K562 (cell line): ENCODE results near the gene SLMAP. TPM values are rescaled to one million over a fixed set of nuclear protein-coding genes. Genes with fewer than 3 reads are reported as not detected.

Experiments
- ATAC-seq: fragments of 200-7000 bp; cut with Tn5 transposase; 3 replicates; pipeline ENCODE4 v1.9.1; 2020; ENCODE audit warnings: moderate library complexity
- BruUV-seq: library from RNA; stranded (reverse); fragments of 400-500 nt; replicated peaks from 2 replicates; lab custom pipeline; 2021; lab: Mats Ljungman, UMichigan
- CTCF ChIA-PET: fragments of 300-600 bp; formaldehyde crosslinking; extraction: SDS; loops from one replicate; lab custom pipeline; 2021; ENCODE audit warnings: low intra/inter-chr PET ratio; lab: Yijun Ruan, JAX
- POLR2A ChIA-PET: fragments of 300-600, 350-650 bp; sonication (Branson Sonifier 250); formaldehyde crosslinking; extraction: SDS; loops from one replicate; lab custom pipeline; 2021; ENCODE audit warnings: antibody characterized with exemption, inconsistent platforms; lab: Yijun Ruan, JAX
- DNase-seq, 4 experiments: peaks; one replicate each; pipeline versions ENCODE4 v3.0.0 to v3.0.0-alpha.2; 2011 to 2018; ENCODE audit warnings: low spot score in 3 of 4, mixed read lengths in 3 of 4; ENCODE audit errors: extremely low read depth in 1 of 4
- FAIRE-seq: peaks from 2 replicates; lab custom pipeline; 2011; peaks lifted over from hg19 to GRCh38; lab: Jason Lieb, UNC
- H2AFZ ChIP-seq: 2 replicates; pipeline ENCODE4 v1.6.0; 2011; ENCODE audit warnings: low read depth, low read length, control low read depth, inconsistent platforms
- H3K27ac ChIP-seq: fragments of 200-600 bp; 3 replicates; pipeline ENCODE4 v1.8.0; 2011; ENCODE audit warnings: low read depth, mild to moderate bottlenecking, control low read depth, inconsistent platforms, low read length, moderate library complexity, mixed read lengths; ENCODE audit errors: extremely low read depth
- H3K27me3 ChIP-seq, 2 experiments: fragments of 300-600 bp in 1 of 2; 2 replicates in 1 of 2; 3 replicates in 1 of 2; pipeline versions ENCODE4 v1.6.0 to v1.8.0; 2011; ENCODE audit warnings: inconsistent platforms in 2 of 2, low read length in 2 of 2, mild to moderate bottlenecking in 1 of 2, mixed read lengths in 1 of 2, moderate library complexity in 1 of 2; ENCODE audit not compliant: control insufficient read depth in 2 of 2, insufficient read depth in 2 of 2
- H3K36me3 ChIP-seq: fragments of 300-600 bp; 3 replicates; pipeline ENCODE4 v1.8.0; 2011; ENCODE audit warnings: mild to moderate bottlenecking, low read length, inconsistent platforms; ENCODE audit not compliant: control insufficient read depth, insufficient read depth
- H3K4me1 ChIP-seq, 2 experiments: fragments of 200-600 bp in 1 of 2; replicated peaks in 1 of 2; 2 replicates in 1 of 2; 3 replicates in 1 of 2; pipeline versions ENCODE4 v1.5.1 to v1.8.0; 2011; ENCODE audit warnings: inconsistent platforms in 2 of 2, low read length in 2 of 2, mild to moderate bottlenecking in 1 of 2, mixed read lengths in 1 of 2, moderate library complexity in 1 of 2; ENCODE audit not compliant: control insufficient read depth in 2 of 2, insufficient read depth in 2 of 2
- H3K4me2 ChIP-seq: 2 replicates; pipeline ENCODE4 v1.6.1; 2011; ENCODE audit warnings: low read length, control low read depth, inconsistent platforms, mixed read lengths; ENCODE audit not compliant: insufficient read depth
- H3K4me3 ChIP-seq: fragments of 200-600 bp; sonication (generic), shearing (Covaris generic); 2 replicates; pipeline ENCODE4 v1.5.1; 2016; ENCODE audit warnings: control low read depth, inconsistent platforms
- H3K79me2 ChIP-seq: fragments of 200-600 bp; 3 replicates; pipeline ENCODE4 v1.8.0; 2011; ENCODE audit warnings: low read length, inconsistent platforms; ENCODE audit not compliant: control insufficient read depth, insufficient read depth
- H3K9ac ChIP-seq, 2 experiments: 2 replicates each; pipeline versions ENCODE4 v1.6.0 to v1.6.1; 2011; ENCODE audit warnings: low read depth in 2 of 2, low read length in 2 of 2, control low read depth in 1 of 2, inconsistent platforms in 1 of 2, mild to moderate bottlenecking in 1 of 2, mixed read lengths in 1 of 2; ENCODE audit not compliant: insufficient read depth in 1 of 2
- H3K9me1 ChIP-seq: one replicate; pipeline ENCODE4 v1.6.0; 2011; ENCODE audit warnings: inconsistent platforms, mild to moderate bottlenecking, low read length, moderate library complexity; ENCODE audit not compliant: control insufficient read depth, insufficient read depth
- H3K9me3 ChIP-seq: replicated peaks from 2 replicates; pipeline ENCODE4 v1.5.1; 2011; ENCODE audit warnings: low read depth, low read length, inconsistent platforms; ENCODE audit not compliant: control insufficient read depth, insufficient read depth
- H4K20me1 ChIP-seq: replicated peaks from 2 replicates; pipeline ENCODE4 v1.6.1; 2011; ENCODE audit warnings: low read length, inconsistent platforms, mixed read lengths; ENCODE audit not compliant: control insufficient read depth, insufficient read depth
- CREM ChIP-seq: IDR thresholded peaks from 2 replicates; pipeline ENCODE4 v1.6.1; 2014; ENCODE audit warnings: antibody characterized with exemption, low read depth
- KLF1 ChIP-seq: fragments of 450-650 bp; IDR thresholded peaks from 2 replicates; pipeline ENCODE4 v1.6.1; 2016; ENCODE audit warnings: missing genetic modification characterization, missing compliant biosample characterization
- PTTG1 ChIP-seq: fragments of 450-650 bp; IDR thresholded peaks from 2 replicates; pipeline ENCODE4 v1.6.1; 2016; ENCODE audit warnings: low read depth, mild to moderate bottlenecking, missing genetic modification characterization, missing compliant biosample characterization
- ZNF274 ChIP-seq: IDR thresholded peaks from 2 replicates; pipeline ENCODE4 v1.6.1; 2011; ENCODE audit warnings: low read depth, mild to moderate bottlenecking, low read length, moderate library complexity, borderline replicate concordance
- WGBS: fragments of 100-300 bp; shearing (Covaris generic); methylation state at CpG from one replicate; pipeline ENCODE4 v1.1.6; 2016; ENCODE audit warnings: low coverage, mixed read lengths; ENCODE audit not compliant: insufficient coverage; ENCODE audit errors: missing lambda C conversion rate; 5-methylcytosine and 5-hydroxymethylcytosine counted together
- in situ Hi-C: fragments of 300-500 bp; cut with MboI; formaldehyde crosslinking; loops from 4 replicates; pipeline ENCODE4 v1.15.0; 2018; ENCODE audit warnings: inconsistent platforms, mixed read lengths
- intact Hi-C: fragments of 100-400 bp; cut with micrococcal nuclease; formaldehyde crosslinking; loops from 2 replicates; pipeline ENCODE4 v1.14.2; 2022
- polyA plus RNA-seq, 8 experiments: library from polyadenylated mRNA; depleted of rRNA in 4 of 8; stranded (reverse) in 5 of 8; unstranded in 3 of 8; fragments of >200 nt; fragmentation: Nextera tagmentation in 2 of 8; fragmentation: Illumina TruSeq in 1 of 8; extraction: Ambion mirVana in 2 of 8; extraction: Trizol in 1 of 8; gene quantifications; 2 replicates each; pipeline versions ENCODE4 v1.2.1 to v1.2.3, GENCODE V29; 2011 to 2014; ENCODE audit warnings: inconsistent platforms in 1 of 8, missing spikeins in 1 of 8
- total RNA-seq, 7 experiments: library from RNA; depleted of rRNA in 6 of 7; stranded (reverse); fragments of >200 nt in 6 of 7; fragmentation: Illumina TruSeq in 2 of 7; extraction: Trizol in 2 of 7; gene quantifications; 2 replicates each; pipeline versions ENCODE4 v1.2.1 to v1.2.3, GENCODE V29; 2011 to 2021; ENCODE audit warnings: low replicate concordance in 1 of 7
- TF ChIP-seq, protein P1 (sequence below): sonication (generic); formaldehyde crosslinking; IDR thresholded peaks from 2 replicates; pipeline ENCODE4 v1.8.0; 2023; ENCODE audit warnings: mild to moderate bottlenecking, missing genetic modification reagents
- TF ChIP-seq, protein P2 (sequence below), 2 experiments: fragments of 450-650 bp in 1 of 2; sonication (generic) in 1 of 2; formaldehyde crosslinking in 1 of 2; IDR thresholded peaks; 2 replicates each; pipeline versions ENCODE4 v1.7.1 to v1.9.0; 2016 to 2022; ENCODE audit warnings: inconsistent platforms in 1 of 2, mild to moderate bottlenecking in 1 of 2, missing genetic modification reagents in 1 of 2
- TF ChIP-seq, protein P3 (sequence below): fragments of 450-650 bp; conservative IDR thresholded peaks from 2 replicates; pipeline ENCODE4 v1.6.1; 2016; ENCODE audit warnings: missing genetic modification characterization, low read depth, mild to moderate bottlenecking, control low read depth, missing compliant biosample characterization

SLMAP gene
- total and polyA plus RNA-seq, 9 of the 15 experiments (the other 6 are each of a cell fraction or from before 2014, with no cell fraction given) = 12.1 to 50.7 (median 28.3) TPM

DNA sequence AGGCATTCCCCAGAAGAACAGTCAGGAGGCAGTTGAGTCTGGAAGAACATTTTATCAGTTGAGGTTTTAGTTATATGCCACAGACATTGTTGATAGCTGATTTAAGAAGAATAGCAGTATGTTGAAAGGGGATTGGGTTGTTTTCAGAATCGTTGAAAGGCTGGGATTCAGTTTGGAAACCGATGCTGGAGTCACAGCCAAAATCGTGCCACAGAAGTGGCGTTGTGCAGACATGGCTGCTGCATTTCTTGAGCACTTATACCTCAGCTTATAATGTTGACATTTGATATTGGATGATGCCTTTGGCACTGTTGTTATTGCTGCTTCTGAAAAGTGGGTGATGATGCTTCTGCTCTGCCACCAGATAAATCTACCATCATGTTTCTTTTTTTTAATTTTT is 16.1 kb downstream of the SLMAP start:
- CTCF ChIA-PET = no interaction called here
- intact Hi-C loops = no loop called here
- ATAC-seq (no peak), DNase-seq (no peak), FAIRE-seq (no peak)
- Histone ChIP-seq H3K4me2 (no peak overlapping the region; the same call in 1 of the 2 replicates), H3K9me1 (no peaks in the 10 kb centered on the region), H3K79me2 (peaks cover 79% of the 10 kb centered on the region), H3K4me1 (peaks cover 0 to 4% of the 10 kb centered on the region in 2 experiments; a peak in 2 of 5 replicates), H3K27me3 (no peaks in the 10 kb centered on the region), H3K9me3 (no peaks in the 10 kb centered on the region), H3K4me3 (no peak overlapping the region), H4K20me1 (no peaks in the 10 kb centered on the region), H3K9ac (no peak overlapping the region), H2AFZ (no peak overlapping the region), H3K27ac (no peak overlapping the region), H3K36me3 (peaks cover 19% of the 10 kb centered on the region; the same call in 2 of the 3 replicates)
- WGBS = 60% methylated on average over 4 of the region's 4 CpGs
- BruUV-seq = no TSS peak
- POLR2A ChIA-PET = interaction anchor here (0.7 to 2.0 kb wide), 2 partner anchors 8 to 450 kb away, joined by 3 to 4 read pairs; no protein-coding TSS in a partner anchor
- in situ Hi-C loops = no loop called here
- TF ChIP-seq, protein P1, sequence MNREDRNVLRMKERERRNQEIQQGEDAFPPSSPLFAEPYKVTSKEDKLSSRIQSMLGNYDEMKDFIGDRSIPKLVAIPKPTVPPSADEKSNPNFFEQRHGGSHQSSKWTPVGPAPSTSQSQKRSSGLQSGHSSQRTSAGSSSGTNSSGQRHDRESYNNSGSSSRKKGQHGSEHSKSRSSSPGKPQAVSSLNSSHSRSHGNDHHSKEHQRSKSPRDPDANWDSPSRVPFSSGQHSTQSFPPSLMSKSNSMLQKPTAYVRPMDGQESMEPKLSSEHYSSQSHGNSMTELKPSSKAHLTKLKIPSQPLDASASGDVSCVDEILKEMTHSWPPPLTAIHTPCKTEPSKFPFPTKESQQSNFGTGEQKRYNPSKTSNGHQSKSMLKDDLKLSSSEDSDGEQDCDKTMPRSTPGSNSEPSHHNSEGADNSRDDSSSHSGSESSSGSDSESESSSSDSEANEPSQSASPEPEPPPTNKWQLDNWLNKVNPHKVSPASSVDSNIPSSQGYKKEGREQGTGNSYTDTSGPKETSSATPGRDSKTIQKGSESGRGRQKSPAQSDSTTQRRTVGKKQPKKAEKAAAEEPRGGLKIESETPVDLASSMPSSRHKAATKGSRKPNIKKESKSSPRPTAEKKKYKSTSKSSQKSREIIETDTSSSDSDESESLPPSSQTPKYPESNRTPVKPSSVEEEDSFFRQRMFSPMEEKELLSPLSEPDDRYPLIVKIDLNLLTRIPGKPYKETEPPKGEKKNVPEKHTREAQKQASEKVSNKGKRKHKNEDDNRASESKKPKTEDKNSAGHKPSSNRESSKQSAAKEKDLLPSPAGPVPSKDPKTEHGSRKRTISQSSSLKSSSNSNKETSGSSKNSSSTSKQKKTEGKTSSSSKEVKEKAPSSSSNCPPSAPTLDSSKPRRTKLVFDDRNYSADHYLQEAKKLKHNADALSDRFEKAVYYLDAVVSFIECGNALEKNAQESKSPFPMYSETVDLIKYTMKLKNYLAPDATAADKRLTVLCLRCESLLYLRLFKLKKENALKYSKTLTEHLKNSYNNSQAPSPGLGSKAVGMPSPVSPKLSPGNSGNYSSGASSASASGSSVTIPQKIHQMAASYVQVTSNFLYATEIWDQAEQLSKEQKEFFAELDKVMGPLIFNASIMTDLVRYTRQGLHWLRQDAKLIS = no peak
- TF ChIP-seq CREM (no peak), PTTG1 (tag) (no peak), ZNF274 (no peak), KLF1 (tag) (no peak)
- TF ChIP-seq, protein P2, sequence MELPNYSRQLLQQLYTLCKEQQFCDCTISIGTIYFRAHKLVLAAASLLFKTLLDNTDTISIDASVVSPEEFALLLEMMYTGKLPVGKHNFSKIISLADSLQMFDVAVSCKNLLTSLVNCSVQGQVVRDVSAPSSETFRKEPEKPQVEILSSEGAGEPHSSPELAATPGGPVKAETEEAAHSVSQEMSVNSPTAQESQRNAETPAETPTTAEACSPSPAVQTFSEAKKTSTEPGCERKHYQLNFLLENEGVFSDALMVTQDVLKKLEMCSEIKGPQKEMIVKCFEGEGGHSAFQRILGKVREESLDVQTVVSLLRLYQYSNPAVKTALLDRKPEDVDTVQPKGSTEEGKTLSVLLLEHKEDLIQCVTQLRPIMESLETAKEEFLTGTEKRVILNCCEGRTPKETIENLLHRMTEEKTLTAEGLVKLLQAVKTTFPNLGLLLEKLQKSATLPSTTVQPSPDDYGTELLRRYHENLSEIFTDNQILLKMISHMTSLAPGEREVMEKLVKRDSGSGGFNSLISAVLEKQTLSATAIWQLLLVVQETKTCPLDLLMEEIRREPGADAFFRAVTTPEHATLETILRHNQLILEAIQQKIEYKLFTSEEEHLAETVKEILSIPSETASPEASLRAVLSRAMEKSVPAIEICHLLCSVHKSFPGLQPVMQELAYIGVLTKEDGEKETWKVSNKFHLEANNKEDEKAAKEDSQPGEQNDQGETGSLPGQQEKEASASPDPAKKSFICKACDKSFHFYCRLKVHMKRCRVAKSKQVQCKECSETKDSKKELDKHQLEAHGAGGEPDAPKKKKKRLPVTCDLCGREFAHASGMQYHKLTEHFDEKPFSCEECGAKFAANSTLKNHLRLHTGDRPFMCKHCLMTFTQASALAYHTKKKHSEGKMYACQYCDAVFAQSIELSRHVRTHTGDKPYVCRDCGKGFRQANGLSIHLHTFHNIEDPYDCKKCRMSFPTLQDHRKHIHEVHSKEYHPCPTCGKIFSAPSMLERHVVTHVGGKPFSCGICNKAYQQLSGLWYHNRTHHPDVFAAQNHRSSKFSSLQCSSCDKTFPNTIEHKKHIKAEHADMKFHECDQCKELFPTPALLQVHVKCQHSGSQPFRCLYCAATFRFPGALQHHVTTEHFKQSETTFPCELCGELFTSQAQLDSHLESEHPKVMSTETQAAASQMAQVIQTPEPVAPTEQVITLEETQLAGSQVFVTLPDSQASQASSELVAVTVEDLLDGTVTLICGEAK (IDR thresholded peaks at IDR 0.05) = no peak
- TF ChIP-seq, protein P2 (CRISPR knock-in tag; IDR thresholded peaks at IDR 0.05) = no peak
- TF ChIP-seq, protein P3, sequence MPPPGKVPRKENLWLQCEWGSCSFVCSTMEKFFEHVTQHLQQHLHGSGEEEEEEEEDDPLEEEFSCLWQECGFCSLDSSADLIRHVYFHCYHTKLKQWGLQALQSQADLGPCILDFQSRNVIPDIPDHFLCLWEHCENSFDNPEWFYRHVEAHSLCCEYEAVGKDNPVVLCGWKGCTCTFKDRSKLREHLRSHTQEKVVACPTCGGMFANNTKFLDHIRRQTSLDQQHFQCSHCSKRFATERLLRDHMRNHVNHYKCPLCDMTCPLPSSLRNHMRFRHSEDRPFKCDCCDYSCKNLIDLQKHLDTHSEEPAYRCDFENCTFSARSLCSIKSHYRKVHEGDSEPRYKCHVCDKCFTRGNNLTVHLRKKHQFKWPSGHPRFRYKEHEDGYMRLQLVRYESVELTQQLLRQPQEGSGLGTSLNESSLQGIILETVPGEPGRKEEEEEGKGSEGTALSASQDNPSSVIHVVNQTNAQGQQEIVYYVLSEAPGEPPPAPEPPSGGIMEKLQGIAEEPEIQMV (tag) = no peak
